ENCODE results near the gene CALML4.

DNA sequence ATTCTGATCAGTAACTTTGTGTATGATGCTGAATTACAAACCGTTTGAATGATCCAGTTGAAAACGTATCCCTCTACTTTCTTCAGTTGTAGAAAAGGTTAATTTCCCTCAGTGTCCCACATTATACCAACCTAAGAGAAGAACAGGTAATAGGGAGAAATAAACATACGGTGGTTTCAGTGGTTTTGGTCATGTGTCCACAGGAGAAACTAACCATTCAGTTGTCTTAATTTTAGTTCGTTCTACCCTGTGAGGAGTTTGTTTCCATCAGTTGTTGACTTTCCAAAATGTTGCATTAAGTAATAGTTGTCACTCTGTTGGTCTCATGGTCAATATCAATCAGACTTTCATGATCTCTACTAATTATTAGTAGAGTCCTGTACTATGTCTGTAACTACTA lies 15.1 kb downstream of the CALML4 start:
- TF ChIP-seq, protein P1, sequence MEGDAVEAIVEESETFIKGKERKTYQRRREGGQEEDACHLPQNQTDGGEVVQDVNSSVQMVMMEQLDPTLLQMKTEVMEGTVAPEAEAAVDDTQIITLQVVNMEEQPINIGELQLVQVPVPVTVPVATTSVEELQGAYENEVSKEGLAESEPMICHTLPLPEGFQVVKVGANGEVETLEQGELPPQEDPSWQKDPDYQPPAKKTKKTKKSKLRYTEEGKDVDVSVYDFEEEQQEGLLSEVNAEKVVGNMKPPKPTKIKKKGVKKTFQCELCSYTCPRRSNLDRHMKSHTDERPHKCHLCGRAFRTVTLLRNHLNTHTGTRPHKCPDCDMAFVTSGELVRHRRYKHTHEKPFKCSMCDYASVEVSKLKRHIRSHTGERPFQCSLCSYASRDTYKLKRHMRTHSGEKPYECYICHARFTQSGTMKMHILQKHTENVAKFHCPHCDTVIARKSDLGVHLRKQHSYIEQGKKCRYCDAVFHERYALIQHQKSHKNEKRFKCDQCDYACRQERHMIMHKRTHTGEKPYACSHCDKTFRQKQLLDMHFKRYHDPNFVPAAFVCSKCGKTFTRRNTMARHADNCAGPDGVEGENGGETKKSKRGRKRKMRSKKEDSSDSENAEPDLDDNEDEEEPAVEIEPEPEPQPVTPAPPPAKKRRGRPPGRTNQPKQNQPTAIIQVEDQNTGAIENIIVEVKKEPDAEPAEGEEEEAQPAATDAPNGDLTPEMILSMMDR (conservative IDR thresholded peaks at IDR 0.05; ENCODE audit: low read length): no peak
- TF ChIP-seq EZH2phosphoT487 (IDR thresholded peaks at IDR 0.05; ENCODE audit: borderline replicate concordance, low read depth, low read length): no peak

All from OCI-LY7 (cell line).